GM12878 (cell line): ENCODE data around the gene MTCL3.

Experiments
- ATAC-seq: fragments of 200-7000 bp; cut with Tn5 transposase; 3 replicates; pipeline ENCODE4 v1.9.1; 2020; ENCODE audit warnings: mild to moderate bottlenecking, moderate library complexity
- BruUV-seq: library from RNA; stranded (reverse); fragments of 400-500 nt; replicated peaks from 2 replicates; lab custom pipeline; 2021; lab: Mats Ljungman, UMichigan
- CTCF ChIA-PET: fragments of 300-600 bp; sonication (Branson Sonifier 250); formaldehyde crosslinking; extraction: SDS; loops from one replicate; lab custom pipeline; 2021; ENCODE audit warnings: inconsistent platforms; lab: Yijun Ruan, JAX
- POLR2A ChIA-PET: fragments of 350-600 bp; formaldehyde crosslinking; extraction: SDS; loops from one replicate; lab custom pipeline; 2021; ENCODE audit warnings: inconsistent platforms; lab: Charles Lee
- RAD21 ChIA-PET: fragments of 300-600 bp; sonication (Branson Sonifier 250); formaldehyde crosslinking; loops from one replicate; lab custom pipeline; 2023; ENCODE audit warnings: antibody characterized with exemption; ENCODE audit not compliant: unreplicated experiment; lab: Charles Lee
- SMC1A ChIA-PET: fragments of 300-600 bp; sonication (Branson Sonifier 250); formaldehyde crosslinking; loops from one replicate; lab custom pipeline; 2023; ENCODE audit not compliant: unreplicated experiment, uncharacterized antibody; lab: Charles Lee
- DNase-seq: peaks from one replicate; pipeline ENCODE4 v3.0.0-alpha.2; 2011; ENCODE audit warnings: low read depth, low spot score
- FAIRE-seq: peaks from 3 replicates; lab custom pipeline; 2011; peaks lifted over from hg19 to GRCh38; lab: Jason Lieb, UNC
- H2AFZ ChIP-seq: 2 replicates; pipeline ENCODE4 v1.6.0; 2011; ENCODE audit warnings: low read depth, low read length, control low read depth; ENCODE audit not compliant: control insufficient read depth
- H3K27ac ChIP-seq: 2 replicates; pipeline ENCODE4 v1.5.1; 2011; ENCODE audit warnings: control low read depth; ENCODE audit not compliant: control insufficient read depth, insufficient read depth
- H3K27me3 ChIP-seq, 2 experiments: replicated peaks in 1 of 2; 2 replicates each; pipeline versions ENCODE4 v1.6.0 to v1.6.1; 2011; ENCODE audit warnings: low read length in 1 of 2; ENCODE audit not compliant: control insufficient read depth in 2 of 2, insufficient read depth in 2 of 2
- H3K36me3 ChIP-seq, 2 experiments: 2 replicates each; pipeline ENCODE4 v1.5.1; 2011; ENCODE audit warnings: low read length in 1 of 2; ENCODE audit not compliant: control insufficient read depth in 2 of 2, insufficient read depth in 2 of 2
- H3K4me1 ChIP-seq: 2 replicates; pipeline ENCODE4 v1.6.1; 2011; ENCODE audit warnings: mild to moderate bottlenecking, low read length, moderate library complexity, mixed read lengths; ENCODE audit not compliant: control insufficient read depth, insufficient read depth
- H3K4me2 ChIP-seq: 2 replicates; pipeline ENCODE4 v1.6.0; 2011; ENCODE audit warnings: control low read depth; ENCODE audit not compliant: control insufficient read depth, insufficient read depth
- H3K4me3 ChIP-seq: fragments of 200-600 bp; sonication (generic); 2 replicates; pipeline ENCODE4 v1.5.1; 2016
- H3K79me2 ChIP-seq: 2 replicates; pipeline ENCODE4 v1.6.0; 2011; ENCODE audit warnings: low read length; ENCODE audit not compliant: control insufficient read depth, insufficient read depth
- H3K9ac ChIP-seq: 2 replicates; pipeline ENCODE4 v1.8.0; 2011; ENCODE audit warnings: low read length, control low read depth, mixed read lengths; ENCODE audit not compliant: control insufficient read depth, insufficient read depth
- H3K9me3 ChIP-seq: replicated peaks from 3 replicates; pipeline ENCODE4 v1.5.1; 2011; ENCODE audit warnings: mild to moderate bottlenecking, low read length; ENCODE audit not compliant: control insufficient read depth, insufficient read depth
- H4K20me1 ChIP-seq: 2 replicates; pipeline ENCODE4 v1.6.0; 2011; ENCODE audit not compliant: control insufficient read depth, insufficient read depth
- CHD1 ChIP-seq: IDR thresholded peaks from 2 replicates; pipeline ENCODE4 v1.6.1; 2012; ENCODE audit warnings: low read depth, low read length, improper control_type of control experiment
- FOS ChIP-seq: IDR thresholded peaks from 3 replicates; pipeline ENCODE4 v1.6.1; 2011; ENCODE audit warnings: borderline replicate concordance; ENCODE audit not compliant: insufficient read length; ENCODE audit errors: extremely low read depth
- HDGF ChIP-seq: fragments of 450-650 bp; IDR thresholded peaks from 2 replicates; pipeline ENCODE4 v1.6.1; 2016; ENCODE audit warnings: antibody characterized with exemption
- JUND ChIP-seq: IDR thresholded peaks from 2 replicates; pipeline ENCODE4 v1.6.1; 2012; ENCODE audit warnings: low read depth, mild to moderate bottlenecking, low read length, improper control_type of control experiment, moderate library complexity
- MEF2A ChIP-seq: IDR thresholded peaks from 2 replicates; pipeline ENCODE4 v1.6.1; 2011; ENCODE audit warnings: low read depth, mild to moderate bottlenecking, low read length, moderate library complexity; ENCODE audit not compliant: insufficient read depth
- ZNF207 ChIP-seq: fragments of 450-650 bp; IDR thresholded peaks from 2 replicates; pipeline ENCODE4 v1.6.1; 2014; ENCODE audit warnings: antibody characterized with exemption, mild to moderate bottlenecking, borderline replicate concordance
- ZNF24 ChIP-seq: fragments of 450-650 bp; IDR thresholded peaks from 2 replicates; pipeline ENCODE4 v1.6.1; 2017; ENCODE audit warnings: antibody characterized with exemption, mild to moderate bottlenecking
- ZSCAN29 ChIP-seq: fragments of 450-650 bp; IDR thresholded peaks from 2 replicates; pipeline ENCODE4 v1.6.1; 2017; ENCODE audit warnings: mild to moderate bottlenecking, moderate library complexity
- WGBS: methylation state at CpG from one replicate; pipeline ENCODE4 v1.1.6; 2016; ENCODE audit warnings: low lambda C conversion rate; ENCODE audit not compliant: insufficient replicate concordance, insufficient coverage; ENCODE audit errors: missing lambda C conversion rate; 5-methylcytosine and 5-hydroxymethylcytosine counted together
- in situ Hi-C: fragments of 300-500 bp; cut with MboI; formaldehyde crosslinking; loops from 9 replicates; pipeline ENCODE4 v1.14.3; 2018; ENCODE audit warnings: mixed read lengths
- intact Hi-C: fragments of 100-400 bp; cut with micrococcal nuclease; formaldehyde crosslinking; loops from one replicate; pipeline ENCODE4 v1.14.2; 2022; ENCODE audit not compliant: unreplicated experiment
- TF ChIP-seq, protein P1 (sequence below): fragments of 450-650 bp; IDR thresholded peaks from 2 replicates; pipeline ENCODE4 v1.6.1; 2017; ENCODE audit warnings: mild to moderate bottlenecking, low read depth, inconsistent platforms; ENCODE audit not compliant: poor library complexity, severe bottlenecking
- TF ChIP-seq, protein P2 (sequence below): fragments of 450-650 bp; formaldehyde crosslinking; IDR thresholded peaks from 2 replicates; pipeline ENCODE4 v1.4.0; 2020; ENCODE audit warnings: mild to moderate bottlenecking, moderate library complexity

The MTCL3 gene

DNA sequence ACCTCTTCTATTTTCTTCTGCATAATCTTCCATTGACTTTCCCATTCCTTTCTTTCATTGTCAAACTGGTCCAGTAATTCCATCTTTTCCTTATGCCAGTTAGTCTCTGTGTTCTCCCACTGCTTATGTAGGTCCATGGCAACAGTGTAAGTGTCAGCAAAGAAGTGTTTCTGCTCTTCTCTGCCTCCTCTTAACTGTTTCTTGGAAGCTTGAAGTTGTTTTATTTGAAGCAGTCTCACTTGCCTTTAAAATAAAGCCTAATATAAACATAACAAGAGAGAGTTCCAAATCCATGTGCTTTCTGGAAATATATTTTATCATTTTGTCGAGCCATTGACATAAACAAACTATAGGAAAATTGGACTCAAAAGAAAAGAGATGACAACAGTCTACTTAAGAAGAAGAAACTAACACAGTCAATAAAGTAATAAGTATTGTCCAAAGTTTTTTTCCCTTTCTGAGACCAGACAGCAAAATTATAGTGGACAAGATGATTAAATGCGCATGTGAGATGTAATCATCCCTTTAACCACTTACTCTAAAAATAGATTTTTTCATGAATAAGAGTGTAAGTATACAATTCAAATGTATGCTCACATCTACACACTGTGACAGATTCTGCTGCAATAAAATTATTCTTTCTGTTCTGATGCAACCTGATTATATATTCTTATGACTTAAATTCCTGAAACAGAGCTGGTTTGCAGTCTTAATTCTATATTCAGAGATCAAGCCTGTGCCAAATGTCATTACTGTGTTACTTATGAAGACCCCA lies 65.1 kb downstream of the MTCL3 start:
- DNase-seq = no peak
- in situ Hi-C loops = no loop called here
- no peak overlapping the region for H3K27ac ChIP-seq
- BruUV-seq = no TSS peak
- ChIA-PET SMC1A (interaction anchor here (1.3 kb wide), 1 partner anchor 22 kb away, joined by 3 read pairs; no protein-coding TSS in a partner anchor), RAD21 (no interaction called here), POLR2A (no interaction called here), CTCF (no interaction called here)
- H3K9ac ChIP-seq = no peak overlapping the region
- H3K27me3 ChIP-seq = peaks cover 0 to 2% of the 10 kb centered on the region in 2 experiments; a peak in 2 of 4 replicates
- H3K4me1 ChIP-seq = no peaks in the 10 kb centered on the region
- WGBS = 50% methylated on average over 2 of the region's 2 CpGs
- H3K79me2 ChIP-seq = no peaks in the 10 kb centered on the region
- no peak overlapping the region for H3K4me3 ChIP-seq
- TF ChIP-seq, protein P1, sequence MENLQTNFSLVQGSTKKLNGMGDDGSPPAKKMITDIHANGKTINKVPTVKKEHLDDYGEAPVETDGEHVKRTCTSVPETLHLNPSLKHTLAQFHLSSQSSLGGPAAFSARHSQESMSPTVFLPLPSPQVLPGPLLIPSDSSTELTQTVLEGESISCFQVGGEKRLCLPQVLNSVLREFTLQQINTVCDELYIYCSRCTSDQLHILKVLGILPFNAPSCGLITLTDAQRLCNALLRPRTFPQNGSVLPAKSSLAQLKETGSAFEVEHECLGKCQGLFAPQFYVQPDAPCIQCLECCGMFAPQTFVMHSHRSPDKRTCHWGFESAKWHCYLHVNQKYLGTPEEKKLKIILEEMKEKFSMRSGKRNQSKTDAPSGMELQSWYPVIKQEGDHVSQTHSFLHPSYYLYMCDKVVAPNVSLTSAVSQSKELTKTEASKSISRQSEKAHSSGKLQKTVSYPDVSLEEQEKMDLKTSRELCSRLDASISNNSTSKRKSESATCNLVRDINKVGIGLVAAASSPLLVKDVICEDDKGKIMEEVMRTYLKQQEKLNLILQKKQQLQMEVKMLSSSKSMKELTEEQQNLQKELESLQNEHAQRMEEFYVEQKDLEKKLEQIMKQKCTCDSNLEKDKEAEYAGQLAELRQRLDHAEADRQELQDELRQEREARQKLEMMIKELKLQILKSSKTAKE = no peak
- TF ChIP-seq MEF2A = no peak
- H3K36me3 ChIP-seq = no peaks in the 10 kb centered on the region
- H4K20me1 ChIP-seq = no peaks in the 10 kb centered on the region
- no peak overlapping the region for H3K4me2 ChIP-seq
- FAIRE-seq = no peak
- ATAC-seq = no peak
- H3K9me3 ChIP-seq = no peaks in the 10 kb centered on the region
- H2AFZ ChIP-seq = no peak overlapping the region
- intact Hi-C loops = no loop called here

DNA sequence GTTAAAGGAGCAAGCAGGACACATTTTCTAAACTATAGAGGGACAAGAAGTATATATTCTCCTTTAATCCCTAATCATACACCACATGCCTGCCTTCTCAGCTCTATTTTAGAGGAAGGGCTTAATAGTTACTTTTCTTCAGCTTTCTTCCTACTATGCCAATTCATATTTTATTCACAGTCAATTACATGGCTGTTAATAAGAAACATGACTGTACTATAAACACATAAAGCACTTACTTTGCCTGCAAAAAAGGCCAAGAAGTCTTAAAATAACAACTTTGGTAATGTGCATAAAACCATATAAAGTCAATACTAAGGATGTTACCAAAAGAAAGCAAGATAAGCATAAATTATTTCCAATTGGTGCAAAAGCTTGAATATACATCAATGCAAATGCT lies 66.3 kb downstream of the MTCL3 start:
- BruUV-seq = no TSS peak
- H3K4me3 ChIP-seq = no peak overlapping the region
- no peaks in the 10 kb centered on the region for H3K36me3 ChIP-seq
- H3K79me2 ChIP-seq = no peaks in the 10 kb centered on the region
- FAIRE-seq = no peak
- no peak overlapping the region for H2AFZ ChIP-seq
- ChIA-PET POLR2A (interaction anchor here (0.6 kb wide), 1 partner anchor 70 kb away, joined by 3 read pairs; no protein-coding TSS in a partner anchor), SMC1A (interaction anchor here (0.5 to 1.1 kb wide), 3 partner anchors 43 to 64 kb away, joined by 3 read pairs; no protein-coding TSS in a partner anchor), CTCF (interaction anchor here (1.0 kb wide), 2 partner anchors 11 to 13 kb away, joined by 3 read pairs; no protein-coding TSS in a partner anchor), RAD21 (no interaction called here)
- H4K20me1 ChIP-seq = no peaks in the 10 kb centered on the region
- no peaks in the 10 kb centered on the region for H3K9me3 ChIP-seq
- no peak for DNase-seq
- peaks cover 0 to 2% of the 10 kb centered on the region in 2 experiments; a peak in 2 of 4 replicates for H3K27me3 ChIP-seq
- H3K4me2 ChIP-seq = no peak overlapping the region
- H3K4me1 ChIP-seq = no peaks in the 10 kb centered on the region
- in situ Hi-C loops = no loop called here
- intact Hi-C loops = no loop called here
- ATAC-seq = no peak
- H3K9ac ChIP-seq = no peak overlapping the region
- H3K27ac ChIP-seq = no peak overlapping the region
- TF ChIP-seq, protein P2, sequence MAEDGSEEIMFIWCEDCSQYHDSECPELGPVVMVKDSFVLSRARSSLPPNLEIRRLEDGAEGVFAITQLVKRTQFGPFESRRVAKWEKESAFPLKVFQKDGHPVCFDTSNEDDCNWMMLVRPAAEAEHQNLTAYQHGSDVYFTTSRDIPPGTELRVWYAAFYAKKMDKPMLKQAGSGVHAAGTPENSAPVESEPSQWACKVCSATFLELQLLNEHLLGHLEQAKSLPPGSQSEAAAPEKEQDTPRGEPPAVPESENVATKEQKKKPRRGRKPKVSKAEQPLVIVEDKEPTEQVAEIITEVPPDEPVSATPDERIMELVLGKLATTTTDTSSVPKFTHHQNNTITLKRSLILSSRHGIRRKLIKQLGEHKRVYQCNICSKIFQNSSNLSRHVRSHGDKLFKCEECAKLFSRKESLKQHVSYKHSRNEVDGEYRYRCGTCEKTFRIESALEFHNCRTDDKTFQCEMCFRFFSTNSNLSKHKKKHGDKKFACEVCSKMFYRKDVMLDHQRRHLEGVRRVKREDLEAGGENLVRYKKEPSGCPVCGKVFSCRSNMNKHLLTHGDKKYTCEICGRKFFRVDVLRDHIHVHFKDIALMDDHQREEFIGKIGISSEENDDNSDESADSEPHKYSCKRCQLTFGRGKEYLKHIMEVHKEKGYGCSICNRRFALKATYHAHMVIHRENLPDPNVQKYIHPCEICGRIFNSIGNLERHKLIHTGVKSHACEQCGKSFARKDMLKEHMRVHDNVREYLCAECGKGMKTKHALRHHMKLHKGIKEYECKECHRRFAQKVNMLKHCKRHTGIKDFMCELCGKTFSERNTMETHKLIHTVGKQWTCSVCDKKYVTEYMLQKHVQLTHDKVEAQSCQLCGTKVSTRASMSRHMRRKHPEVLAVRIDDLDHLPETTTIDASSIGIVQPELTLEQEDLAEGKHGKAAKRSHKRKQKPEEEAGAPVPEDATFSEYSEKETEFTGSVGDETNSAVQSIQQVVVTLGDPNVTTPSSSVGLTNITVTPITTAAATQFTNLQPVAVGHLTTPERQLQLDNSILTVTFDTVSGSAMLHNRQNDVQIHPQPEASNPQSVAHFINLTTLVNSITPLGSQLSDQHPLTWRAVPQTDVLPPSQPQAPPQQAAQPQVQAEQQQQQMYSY (CRISPR knock-in tag) = no peak
- TF ChIP-seq FOS (no peak), JUND (no peak), HDGF (no peak), ZNF24 (no peak), CHD1 (no peak), ZSCAN29 (no peak), ZNF207 (no peak)
